Measurements from ENCODE around the gene REC8.

DNA sequence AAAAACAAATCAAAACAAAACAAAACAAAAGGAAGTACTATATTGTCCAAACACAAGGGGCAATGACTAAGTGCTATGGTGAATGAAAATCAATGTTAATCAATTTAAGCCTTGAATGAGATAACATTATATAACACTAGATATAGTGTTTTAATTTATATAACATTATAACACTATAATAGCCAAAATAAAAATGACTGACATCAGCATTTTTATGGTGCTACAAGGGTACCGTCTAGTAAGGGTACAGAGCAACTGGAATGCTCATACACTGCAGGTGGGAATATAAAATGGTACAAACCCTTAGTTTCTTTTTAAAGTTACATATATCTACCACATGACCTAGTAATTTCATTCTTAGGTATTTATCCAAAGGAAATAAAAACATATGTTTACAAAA lies 54.6 kb downstream of the REC8 start:
- TF ChIP-seq, protein P1, sequence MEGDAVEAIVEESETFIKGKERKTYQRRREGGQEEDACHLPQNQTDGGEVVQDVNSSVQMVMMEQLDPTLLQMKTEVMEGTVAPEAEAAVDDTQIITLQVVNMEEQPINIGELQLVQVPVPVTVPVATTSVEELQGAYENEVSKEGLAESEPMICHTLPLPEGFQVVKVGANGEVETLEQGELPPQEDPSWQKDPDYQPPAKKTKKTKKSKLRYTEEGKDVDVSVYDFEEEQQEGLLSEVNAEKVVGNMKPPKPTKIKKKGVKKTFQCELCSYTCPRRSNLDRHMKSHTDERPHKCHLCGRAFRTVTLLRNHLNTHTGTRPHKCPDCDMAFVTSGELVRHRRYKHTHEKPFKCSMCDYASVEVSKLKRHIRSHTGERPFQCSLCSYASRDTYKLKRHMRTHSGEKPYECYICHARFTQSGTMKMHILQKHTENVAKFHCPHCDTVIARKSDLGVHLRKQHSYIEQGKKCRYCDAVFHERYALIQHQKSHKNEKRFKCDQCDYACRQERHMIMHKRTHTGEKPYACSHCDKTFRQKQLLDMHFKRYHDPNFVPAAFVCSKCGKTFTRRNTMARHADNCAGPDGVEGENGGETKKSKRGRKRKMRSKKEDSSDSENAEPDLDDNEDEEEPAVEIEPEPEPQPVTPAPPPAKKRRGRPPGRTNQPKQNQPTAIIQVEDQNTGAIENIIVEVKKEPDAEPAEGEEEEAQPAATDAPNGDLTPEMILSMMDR (IDR thresholded peaks at IDR 0.05; ENCODE audit: insufficient read depth, low read depth, low read length) = no peak
- TF ChIP-seq EZH2 (IDR thresholded peaks at IDR 0.05; ENCODE audit: insufficient read depth, low read length) = no peak
